ENCODE data around the gene SLC22A3.

The SLC22A3 gene

GRCh38 chr6:160344271-160344670 lies 3.9 kb upstream of the SLC22A3 start:
- TF ChIP-seq, protein P1, sequence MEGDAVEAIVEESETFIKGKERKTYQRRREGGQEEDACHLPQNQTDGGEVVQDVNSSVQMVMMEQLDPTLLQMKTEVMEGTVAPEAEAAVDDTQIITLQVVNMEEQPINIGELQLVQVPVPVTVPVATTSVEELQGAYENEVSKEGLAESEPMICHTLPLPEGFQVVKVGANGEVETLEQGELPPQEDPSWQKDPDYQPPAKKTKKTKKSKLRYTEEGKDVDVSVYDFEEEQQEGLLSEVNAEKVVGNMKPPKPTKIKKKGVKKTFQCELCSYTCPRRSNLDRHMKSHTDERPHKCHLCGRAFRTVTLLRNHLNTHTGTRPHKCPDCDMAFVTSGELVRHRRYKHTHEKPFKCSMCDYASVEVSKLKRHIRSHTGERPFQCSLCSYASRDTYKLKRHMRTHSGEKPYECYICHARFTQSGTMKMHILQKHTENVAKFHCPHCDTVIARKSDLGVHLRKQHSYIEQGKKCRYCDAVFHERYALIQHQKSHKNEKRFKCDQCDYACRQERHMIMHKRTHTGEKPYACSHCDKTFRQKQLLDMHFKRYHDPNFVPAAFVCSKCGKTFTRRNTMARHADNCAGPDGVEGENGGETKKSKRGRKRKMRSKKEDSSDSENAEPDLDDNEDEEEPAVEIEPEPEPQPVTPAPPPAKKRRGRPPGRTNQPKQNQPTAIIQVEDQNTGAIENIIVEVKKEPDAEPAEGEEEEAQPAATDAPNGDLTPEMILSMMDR (IDR thresholded peaks at IDR 0.05; ENCODE audit: poor library complexity, severe bottlenecking) = no peak
- Histone ChIP-seq H3K27me3 (ENCODE audit: insufficient read depth, poor library complexity, severe bottlenecking) (no peaks in the 10 kb centered on the region), H3K9me3 (ENCODE audit: severe bottlenecking) (no peaks in the 10 kb centered on the region), H3K27ac (ENCODE audit: poor library complexity, severe bottlenecking) (no peak overlapping the region), H3K36me3 (ENCODE audit: low read depth) (no peaks in the 10 kb centered on the region), H3K4me1 (ENCODE audit: insufficient read depth, poor library complexity, severe bottlenecking) (peaks cover 4% of the 10 kb centered on the region), H3K4me3 (ENCODE audit: severe bottlenecking) (no peak overlapping the region)
- ATAC-seq (ENCODE audit: low read depth) (peak; percentile 37; the same call in 1 of the 3 replicates), DNase-seq (ENCODE audit: low spot score) (no peak)

DNA sequence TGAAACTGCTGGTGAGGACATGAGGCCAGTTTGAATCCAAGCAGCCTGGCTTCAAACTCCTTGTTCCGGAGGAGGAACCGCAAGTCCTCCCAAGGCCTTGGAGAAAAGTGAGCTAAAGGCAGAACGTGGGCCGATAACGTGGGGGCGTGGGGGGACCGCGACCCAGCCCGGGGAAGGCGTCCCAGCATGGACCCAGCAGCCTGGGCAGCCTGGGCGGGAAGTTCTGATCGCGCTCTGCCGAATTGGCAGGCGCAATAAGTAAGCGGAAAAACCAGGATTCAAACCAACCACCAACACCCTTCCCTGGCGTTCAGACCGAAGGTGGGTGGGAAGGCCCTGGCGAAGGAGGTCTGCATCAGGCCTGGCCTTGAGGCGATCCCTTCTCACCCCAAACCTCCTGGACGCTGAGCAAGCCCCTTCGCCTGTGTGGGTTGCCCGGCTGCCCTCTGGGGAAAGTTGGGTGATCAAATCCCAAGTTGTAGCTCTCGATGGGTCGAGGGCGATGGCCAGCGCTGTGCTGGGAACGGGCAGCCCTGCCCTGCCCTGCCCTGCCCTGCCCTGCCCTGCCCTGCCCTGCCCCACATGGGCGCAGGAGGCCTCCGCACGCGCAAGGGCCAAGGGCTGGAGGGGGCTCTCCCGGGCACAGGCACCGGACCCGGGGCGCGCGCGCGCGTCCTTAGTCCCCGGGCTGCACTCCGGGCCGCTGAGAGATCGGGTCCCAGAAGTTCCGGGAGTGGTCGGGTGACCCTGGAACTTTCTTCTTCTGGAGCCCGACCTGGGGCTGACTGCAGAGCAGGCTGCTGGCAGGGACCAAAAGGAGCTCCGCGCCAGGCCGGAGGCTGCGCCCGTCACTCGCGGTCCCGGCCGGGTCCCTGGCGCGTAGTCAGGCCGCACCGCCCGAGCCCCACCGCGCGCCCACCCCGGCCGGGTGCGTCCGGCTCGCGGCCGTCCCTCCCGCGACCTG lies 637 bp upstream of the SLC22A3 start:
- Histone ChIP-seq H3K4me3 (ENCODE audit: severe bottlenecking) (peak overlapping the region; percentile 53), H3K27ac (ENCODE audit: poor library complexity, severe bottlenecking) (no peak overlapping the region), H3K9me3 (ENCODE audit: severe bottlenecking) (no peaks in the 10 kb centered on the region), H3K27me3 (ENCODE audit: insufficient read depth, poor library complexity, severe bottlenecking) (no peaks in the 10 kb centered on the region), H3K36me3 (ENCODE audit: low read depth) (no peaks in the 10 kb centered on the region), H3K4me1 (ENCODE audit: insufficient read depth, poor library complexity, severe bottlenecking) (peaks cover 6% of the 10 kb centered on the region)
- ATAC-seq (ENCODE audit: low read depth) = no peak
- no peak for DNase-seq (ENCODE audit: low spot score)
- TF ChIP-seq, protein P1 (IDR thresholded peaks at IDR 0.05; ENCODE audit: poor library complexity, severe bottlenecking) = no peak

- DNase-seq (ENCODE audit: low spot score) (no peak), ATAC-seq (ENCODE audit: low read depth) (no peak)
- Histone ChIP-seq H3K27me3 (ENCODE audit: insufficient read depth, poor library complexity, severe bottlenecking) (no peaks in the 10 kb centered on the region), H3K4me1 (ENCODE audit: insufficient read depth, poor library complexity, severe bottlenecking) (peaks cover 6% of the 10 kb centered on the region), H3K4me3 (ENCODE audit: severe bottlenecking) (peak overlapping the region; percentile 53), H3K27ac (ENCODE audit: poor library complexity, severe bottlenecking) (no peak overlapping the region), H3K9me3 (ENCODE audit: severe bottlenecking) (no peaks in the 10 kb centered on the region), H3K36me3 (ENCODE audit: low read depth) (no peaks in the 10 kb centered on the region)
- TF ChIP-seq, protein P1 (IDR thresholded peaks at IDR 0.05; ENCODE audit: poor library complexity, severe bottlenecking) = peak; percentile 8
These were observed 853 bp downstream of the SLC22A3 start for GRCh38 chr6:160349020-160349441.

DNA sequence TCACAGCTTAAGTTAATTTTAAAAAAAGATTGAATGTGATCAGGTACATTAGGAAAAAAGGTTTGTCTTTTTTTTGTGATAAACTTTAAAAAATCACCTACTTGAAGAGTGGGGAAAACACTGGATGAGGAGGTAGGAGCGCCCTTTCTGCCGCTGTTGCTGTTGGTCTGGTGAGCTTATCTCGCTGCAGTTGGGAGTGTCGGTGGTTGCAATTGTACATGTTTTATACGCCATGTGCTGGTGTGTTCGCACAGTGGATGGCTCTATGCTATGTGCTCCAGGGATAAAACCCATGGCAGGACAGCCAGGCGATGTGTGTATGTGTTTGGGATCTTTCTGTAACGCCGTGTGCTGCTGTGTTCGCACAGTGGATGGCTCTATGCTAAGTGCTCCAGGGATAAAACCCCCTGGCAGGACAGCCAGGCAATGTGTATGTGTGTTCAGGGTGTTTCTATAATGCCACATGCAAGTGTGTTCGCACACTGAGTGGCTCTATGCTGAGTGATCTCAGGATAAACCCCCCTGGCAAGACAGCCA lies 1.7 kb downstream of the SLC22A3 start:
- Histone ChIP-seq H3K27me3 (ENCODE audit: insufficient read depth, poor library complexity, severe bottlenecking) (no peaks in the 10 kb centered on the region), H3K9me3 (ENCODE audit: severe bottlenecking) (no peaks in the 10 kb centered on the region), H3K4me3 (ENCODE audit: severe bottlenecking) (no peak overlapping the region), H3K36me3 (ENCODE audit: low read depth) (no peaks in the 10 kb centered on the region), H3K27ac (ENCODE audit: poor library complexity, severe bottlenecking) (no peak overlapping the region), H3K4me1 (ENCODE audit: insufficient read depth, poor library complexity, severe bottlenecking) (peaks cover 11% of the 10 kb centered on the region)
- TF ChIP-seq, protein P1 (IDR thresholded peaks at IDR 0.05; ENCODE audit: poor library complexity, severe bottlenecking) = no peak
- DNase-seq (ENCODE audit: low spot score) = no peak
- ATAC-seq (ENCODE audit: low read depth) = no peak
